Measurements from ENCODE around the gene PSMA4. TPM values are rescaled to one million over a fixed set of nuclear protein-coding genes. Genes with fewer than 3 reads are reported as not detected.
A peak's percentile ranks its signal among the peaks of the same experiment; 100 is the strongest.
"Not testable (repeated sequence)": the region's sequence is repeated elsewhere in the genome, so short reads cannot be mapped to it uniquely, and the experiment has no call there.

Gene PSMA4
- 100 to 1,000 TPM; 231 to 278 TPM for total RNA-seq

GRCh38 chr15:78540141-78540870 is at the start of gene PSMA4:
Gene PSMA4 (plus strand): TSS chr15:78540444. CDS start chr15:78541928, 1,484 bp downstream.
- H3K9me3 Mint-ChIP-seq (ENCODE audit: low read depth), result no peaks in the 10 kb centered on the region
- H3K27ac Mint-ChIP-seq, result peak within 1 kb of the TSS; percentile 94
- H3K4me3 Mint-ChIP-seq, result peak within 1 kb of the TSS; percentile 86
- peak; percentile 95 for DNase-seq
- H3K36me3 Mint-ChIP-seq, result peaks cover 30% of the 10 kb centered on the region
- CTCF ChIA-PET, result interaction anchor here (0.5 to 2.0 kb wide), 7 partner anchors 9 to 751 kb away, joined by 3 to 8 read pairs (median 4); partner anchors contain the start of gene IREB2
- no peaks in the 10 kb centered on the region for H3K27me3 Mint-ChIP-seq
- ATAC-seq, result peak; percentile 88
- H3K4me1 Mint-ChIP-seq, result peaks cover 22% of the 10 kb centered on the region

GRCh38 chr15:78492872-78493271 is 47.4 kb upstream of the PSMA4 start:
- Mint-ChIP-seq H3K27me3 (no peaks in the 10 kb centered on the region), H3K36me3 (peaks cover 56% of the 10 kb centered on the region), H3K4me3 (no peak overlapping the region), H3K9me3 (ENCODE audit: low read depth) (no peaks in the 10 kb centered on the region), H3K27ac (peak overlapping the region; percentile 4), H3K4me1 (no peaks in the 10 kb centered on the region)
- CTCF ChIA-PET, result no interaction called here
- no peak for DNase-seq
- no peak for ATAC-seq

DNA sequence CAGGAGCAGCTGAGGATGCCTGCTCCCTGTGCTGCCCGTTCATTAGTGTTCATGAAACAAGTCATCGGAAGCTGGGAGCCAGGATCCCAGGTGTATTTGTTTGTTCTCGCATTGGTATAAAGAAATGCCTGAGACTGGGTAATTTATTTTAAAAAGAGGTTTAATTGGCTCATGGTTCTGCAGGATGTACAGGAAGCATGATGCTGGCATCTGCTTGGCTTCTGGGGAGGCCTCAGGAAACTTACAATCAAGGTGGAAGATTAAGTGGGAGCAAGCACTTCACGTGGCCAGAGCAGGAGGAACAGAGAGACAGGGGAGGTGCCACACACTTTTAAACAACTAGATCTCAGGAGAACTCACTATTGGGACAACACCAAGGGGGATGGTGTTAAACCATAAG is 38.4 kb upstream of the PSMA4 start:
- Mint-ChIP-seq H3K36me3 (peaks cover 33% of the 10 kb centered on the region), H3K4me3 (no peak overlapping the region), H3K4me1 (peaks cover 5% of the 10 kb centered on the region), H3K9me3 (ENCODE audit: low read depth) (peaks cover 2% of the 10 kb centered on the region), H3K27me3 (no peaks in the 10 kb centered on the region), H3K27ac (no peak overlapping the region)
- ATAC-seq (no peak), DNase-seq (no peak)
- CTCF ChIA-PET, result no interaction called here

DNA sequence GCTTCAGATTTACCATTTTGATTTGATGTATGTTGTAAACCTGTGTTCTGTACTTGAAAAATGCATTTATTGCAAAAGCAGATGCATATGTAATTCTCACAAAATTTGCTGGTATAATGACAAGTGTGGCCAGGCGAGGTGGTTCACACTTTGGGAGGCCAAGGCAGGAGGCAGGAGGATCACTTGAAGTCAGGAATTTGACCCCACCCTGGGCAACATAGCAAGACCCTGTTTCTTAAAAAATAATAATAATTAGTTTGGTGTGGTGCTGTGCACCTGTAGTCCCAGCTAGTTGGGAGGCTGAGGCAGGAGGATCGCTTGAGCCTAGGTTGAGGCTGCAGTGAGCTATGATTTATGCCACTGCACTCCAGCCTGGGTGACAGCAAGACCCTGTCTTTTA is 37.6 kb upstream of the PSMA4 start:
- Mint-ChIP-seq H3K36me3 (peaks cover 31% of the 10 kb centered on the region), H3K27me3 (peaks cover under 1% of the 10 kb centered on the region), H3K27ac (no peak overlapping the region), H3K9me3 (ENCODE audit: low read depth) (peaks cover 2% of the 10 kb centered on the region), H3K4me3 (no peak overlapping the region), H3K4me1 (peaks cover 7% of the 10 kb centered on the region)
- no peak for ATAC-seq
- no peak for DNase-seq
- CTCF ChIA-PET, result no interaction called here

DNA sequence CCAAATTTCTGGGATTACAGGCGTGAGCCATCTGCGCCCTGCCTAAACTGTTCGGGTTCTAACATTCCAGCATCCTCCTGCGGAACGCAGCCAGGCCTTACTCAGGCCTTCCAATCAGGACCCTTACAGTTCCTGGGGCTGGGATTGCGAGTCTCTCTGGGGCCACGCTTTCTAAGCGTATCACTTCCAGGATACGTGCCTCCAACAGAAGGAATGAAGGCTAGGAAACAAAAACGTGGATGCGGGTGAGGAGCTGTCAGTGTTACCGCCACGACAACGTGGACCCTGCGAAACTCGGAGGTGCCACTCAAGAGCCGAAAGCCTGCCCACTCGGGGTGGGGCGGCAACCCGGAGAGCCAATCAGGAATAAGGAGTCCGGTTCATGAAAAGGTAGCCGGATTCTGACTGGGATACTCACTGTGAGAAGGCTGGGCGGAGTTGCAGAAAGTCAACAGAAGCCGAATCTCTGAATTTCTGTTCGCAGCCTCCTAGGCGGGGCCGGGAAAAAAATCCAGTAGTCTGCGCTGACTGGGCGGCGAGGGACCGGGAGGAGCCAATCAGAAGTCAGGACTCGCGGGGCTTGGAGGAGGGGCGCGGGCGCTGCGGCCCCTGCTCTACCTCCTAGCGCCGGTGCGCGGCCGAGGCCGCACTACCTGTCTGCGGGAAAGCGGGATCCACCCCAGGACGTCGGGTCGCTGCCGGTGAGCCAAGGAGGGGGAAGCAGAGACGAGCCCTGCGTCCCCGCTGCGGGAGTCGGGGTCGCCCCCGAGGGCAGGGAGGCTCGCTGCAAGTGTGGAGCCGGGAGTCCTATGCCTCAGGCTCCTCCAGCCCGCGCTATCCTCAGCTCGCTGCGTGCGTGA is 33.0 kb upstream of the PSMA4 start, which contains the start of gene HYKK:
Gene HYKK (plus strand): TSS at position 607 of the 860 bp plus-strand sequence. CDS start 5,512 bp downstream, outside the sequence.
- peaks cover 2% of the 10 kb centered on the region for H3K36me3 Mint-ChIP-seq

GRCh38 chr15:78507831-78508160 is 32.4 kb upstream of the PSMA4 start:
- DNase-seq, result no peak
- H3K36me3 Mint-ChIP-seq, result peaks cover 1% of the 10 kb centered on the region
- H3K27ac Mint-ChIP-seq, result no peak overlapping the region
- peaks cover 6% of the 10 kb centered on the region for H3K27me3 Mint-ChIP-seq
- CTCF ChIA-PET, result interaction anchor here (1.0 to 1.9 kb wide), 3 partner anchors 42 to 85 kb away, joined by 3 to 6 read pairs (median 5); partner anchors contain the start of gene IREB2
- H3K4me1 Mint-ChIP-seq, result peaks cover 22% of the 10 kb centered on the region
- H3K4me3 Mint-ChIP-seq, result peak overlapping the region; percentile 75
- no peaks in the 10 kb centered on the region for H3K9me3 Mint-ChIP-seq (ENCODE audit: low read depth)
- ATAC-seq, result peak; percentile 29

More for the DNA sequence above, 33.0 kb upstream of the PSMA4 start, which contains the start of gene HYKK:
- peaks cover 6% of the 10 kb centered on the region for H3K27me3 Mint-ChIP-seq
- peaks cover 22% of the 10 kb centered on the region for H3K4me1 Mint-ChIP-seq
- CTCF ChIA-PET, result interaction anchor here (1.0 to 1.9 kb wide), 3 partner anchors 42 to 85 kb away, joined by 3 to 6 read pairs (median 5); partner anchors contain the start of gene IREB2
- peak within 1 kb of the TSS; percentile 75 for H3K4me3 Mint-ChIP-seq
- H3K27ac Mint-ChIP-seq, result no peak within 1 kb of the TSS
- ATAC-seq, result peak; percentile 92
- H3K9me3 Mint-ChIP-seq (ENCODE audit: low read depth), result no peaks in the 10 kb centered on the region
- DNase-seq, result peak; percentile 84

GRCh38 chr15:78508272-78508671 is 32.0 kb upstream of the PSMA4 start:
- DNase-seq, result no peak
- Mint-ChIP-seq H3K9me3 (ENCODE audit: low read depth) (no peaks in the 10 kb centered on the region), H3K27ac (no peak overlapping the region), H3K4me1 (peaks cover 22% of the 10 kb centered on the region), H3K27me3 (peaks cover 6% of the 10 kb centered on the region), H3K4me3 (peak overlapping the region; percentile 75), H3K36me3 (peaks cover 1% of the 10 kb centered on the region)
- no peak for ATAC-seq
- CTCF ChIA-PET, result interaction anchor here (1.0 to 1.9 kb wide), 3 partner anchors 43 to 86 kb away, joined by 3 to 6 read pairs (median 5); partner anchors contain the start of gene IREB2

- ATAC-seq (no peak), DNase-seq (no peak)
- no peak overlapping the region for H3K27ac Mint-ChIP-seq
- H3K27me3 Mint-ChIP-seq, result peaks cover 6% of the 10 kb centered on the region
- H3K4me1 Mint-ChIP-seq, result peaks cover 22% of the 10 kb centered on the region
- H3K4me3 Mint-ChIP-seq, result no peak overlapping the region
- CTCF ChIA-PET, result no interaction called here
- H3K9me3 Mint-ChIP-seq (ENCODE audit: low read depth), result no peaks in the 10 kb centered on the region
- peaks cover 1% of the 10 kb centered on the region for H3K36me3 Mint-ChIP-seq
These were observed 30.4 kb upstream of the PSMA4 start for GRCh38 chr15:78509726-78510312.

- H3K27ac Mint-ChIP-seq; H3K4me3 Mint-ChIP-seq; DNase-seq; H3K9me3 Mint-ChIP-seq (ENCODE audit: low read depth); CTCF ChIA-PET; H3K27me3 Mint-ChIP-seq; H3K36me3 Mint-ChIP-seq; H3K4me1 Mint-ChIP-seq; ATAC-seq: not testable (repeated sequence)
These were observed 20.2 kb upstream of the PSMA4 start for GRCh38 chr15:78520035-78520434.

- no peak for DNase-seq
- H3K27ac Mint-ChIP-seq, result no peak overlapping the region
- no peaks in the 10 kb centered on the region for H3K4me1 Mint-ChIP-seq
- no peaks in the 10 kb centered on the region for H3K9me3 Mint-ChIP-seq (ENCODE audit: low read depth)
- no peaks in the 10 kb centered on the region for H3K27me3 Mint-ChIP-seq
- CTCF ChIA-PET, result no interaction called here
- ATAC-seq, result no peak
- peaks cover 1% of the 10 kb centered on the region for H3K36me3 Mint-ChIP-seq
- H3K4me3 Mint-ChIP-seq, result no peak overlapping the region
These were observed 16.0 kb upstream of the PSMA4 start for GRCh38 chr15:78524230-78524629.

DNA sequence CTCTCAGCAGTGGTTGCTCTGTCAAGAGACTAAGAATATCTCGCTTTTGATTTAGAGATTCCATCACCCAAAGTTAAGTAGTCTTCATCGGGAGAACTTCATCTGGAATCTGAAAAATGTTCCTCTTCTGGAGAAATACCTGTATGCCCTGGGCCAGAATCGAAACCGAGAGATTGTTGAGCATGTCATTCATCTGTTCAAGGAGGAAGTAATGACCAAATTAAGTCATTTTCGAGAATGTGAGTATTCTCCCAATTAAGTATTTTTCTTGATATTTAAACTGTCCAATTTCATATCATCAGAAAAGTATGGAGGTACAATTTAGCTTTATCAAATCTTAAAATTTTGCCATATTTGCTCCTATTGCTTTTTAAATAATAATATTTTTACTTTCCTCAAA is 12.9 kb upstream of the PSMA4 start:
- ATAC-seq (no peak), DNase-seq (no peak)
- Mint-ChIP-seq H3K27ac (no peak overlapping the region), H3K36me3 (peaks cover 1% of the 10 kb centered on the region), H3K4me1 (no peaks in the 10 kb centered on the region), H3K4me3 (no peak overlapping the region), H3K9me3 (ENCODE audit: low read depth) (no peaks in the 10 kb centered on the region), H3K27me3 (no peaks in the 10 kb centered on the region)
- CTCF ChIA-PET, result no interaction called here

DNA sequence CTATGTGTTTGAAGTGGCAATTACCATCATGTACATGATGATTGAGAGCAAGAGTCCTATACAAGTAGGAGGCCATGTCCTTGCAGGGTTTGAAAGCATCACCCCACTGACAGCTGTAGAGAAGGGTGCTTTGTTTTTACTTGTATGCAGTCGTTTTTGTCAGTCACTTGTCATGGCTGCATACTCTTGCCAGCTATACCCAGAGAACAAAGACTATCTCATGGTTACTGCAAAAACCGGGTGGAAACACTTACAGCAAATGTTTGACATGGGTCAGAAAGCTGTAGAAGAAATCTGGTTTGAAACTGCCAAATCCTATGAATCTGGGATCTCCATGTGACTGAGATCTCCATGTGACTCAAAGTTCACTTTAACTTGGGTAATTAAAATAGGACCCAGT is 6.9 kb upstream of the PSMA4 start:
- DNase-seq (no peak), ATAC-seq (no peak)
- no peaks in the 10 kb centered on the region for H3K9me3 Mint-ChIP-seq (ENCODE audit: low read depth)
- CTCF ChIA-PET, result interaction anchor here (0.6 kb wide), 1 partner anchor 50 kb away, joined by 3 read pairs; no protein-coding TSS in a partner anchor
- H3K27ac Mint-ChIP-seq, result no peak overlapping the region
- H3K4me1 Mint-ChIP-seq, result no peaks in the 10 kb centered on the region
- no peaks in the 10 kb centered on the region for H3K27me3 Mint-ChIP-seq
- H3K4me3 Mint-ChIP-seq, result no peak overlapping the region
- no peaks in the 10 kb centered on the region for H3K36me3 Mint-ChIP-seq

GRCh38 chr15:78536134-78536533 is 4.1 kb upstream of the PSMA4 start:
- no peaks in the 10 kb centered on the region for H3K9me3 Mint-ChIP-seq (ENCODE audit: low read depth)
- peaks cover 4% of the 10 kb centered on the region for H3K4me1 Mint-ChIP-seq
- H3K27ac Mint-ChIP-seq, result no peak overlapping the region
- no peak overlapping the region for H3K4me3 Mint-ChIP-seq
- H3K27me3 Mint-ChIP-seq, result no peaks in the 10 kb centered on the region
- ATAC-seq (no peak), DNase-seq (no peak)
- CTCF ChIA-PET, result no interaction called here
- H3K36me3 Mint-ChIP-seq, result peaks cover 2% of the 10 kb centered on the region

Measured in activated CD8-positive, alpha-beta memory T cell treated with anti-CD3 and anti-CD28 coated beads, Interleukin-2, amount 10 ng/mL, durations not matched to agents 7 days and 5 days (primary cell).